GDM1 (cell line): ENCODE results near the gene CRIM1.

Source experiments
- DNase-seq: peaks from one replicate; lab custom pipeline; 2025; lab: John Stamatoyannopoulos, UW

CRIM1 gene

GRCh38 chr2:36459725-36460137, 104.2 kb downstream of the CRIM1 start:
- no peak for DNase-seq

GRCh38 chr2:36461039-36461681, 105.6 kb downstream of the CRIM1 start:
- no peak for DNase-seq

- no peak for DNase-seq
Measured at GRCh38 chr2:36462311-36462935, 106.8 kb downstream of the CRIM1 start.

- no peak for DNase-seq
Measured at GRCh38 chr2:36463365-36463764, 107.8 kb downstream of the CRIM1 start.

GRCh38 chr2:36464006-36464721, 108.6 kb downstream of the CRIM1 start:
- no peak for DNase-seq

- DNase-seq, result no peak
Measured at GRCh38 chr2:36466135-36466534, 110.6 kb downstream of the CRIM1 start.

GRCh38 chr2:36468463-36469105, 113.0 kb downstream of the CRIM1 start:
- no peak for DNase-seq

- DNase-seq, result no peak
Measured at GRCh38 chr2:36469106-36469477, 113.5 kb downstream of the CRIM1 start.

GRCh38 chr2:36469710-36470109, 114.1 kb downstream of the CRIM1 start:
- DNase-seq, result no peak

GRCh38 chr2:36473230-36473629, 117.7 kb downstream of the CRIM1 start:
- no peak for DNase-seq

- no peak for DNase-seq
Measured at GRCh38 chr2:36476411-36476810, 120.8 kb downstream of the CRIM1 start.

GRCh38 chr2:36477315-36477714, 121.7 kb downstream of the CRIM1 start:
- no peak for DNase-seq

- no peak for DNase-seq
Measured at GRCh38 chr2:36477746-36478145, 122.2 kb downstream of the CRIM1 start.

- no peak for DNase-seq
Measured at GRCh38 chr2:36478332-36478738, 122.8 kb downstream of the CRIM1 start.

- no peak for DNase-seq
Measured at GRCh38 chr2:36478999-36479398, 123.4 kb downstream of the CRIM1 start.

- no peak for DNase-seq
Measured at GRCh38 chr2:36479406-36479805, 123.8 kb downstream of the CRIM1 start.

- no peak for DNase-seq
Measured at GRCh38 chr2:36480028-36480427, 124.5 kb downstream of the CRIM1 start.

- DNase-seq, result no peak
Measured at GRCh38 chr2:36480636-36481035, 125.1 kb downstream of the CRIM1 start.

GRCh38 chr2:36481709-36482108, 126.1 kb downstream of the CRIM1 start:
- no peak for DNase-seq

- no peak for DNase-seq
Measured at GRCh38 chr2:36482576-36483214, 127.1 kb downstream of the CRIM1 start.

GRCh38 chr2:36483290-36483689, 127.7 kb downstream of the CRIM1 start:
- DNase-seq, result no peak

- DNase-seq, result no peak
Measured at GRCh38 chr2:36484454-36484853, 128.9 kb downstream of the CRIM1 start.
